ENCODE data around the gene ITCH. TPM values are rescaled to one million over a fixed set of nuclear protein-coding genes. Genes with fewer than 3 reads are reported as not detected.
A peak's percentile ranks its signal among the peaks of the same experiment; 100 is the strongest.

The ITCH gene
- total and polyA plus RNA-seq, 9 of the 15 experiments (the other 6 are each of a cell fraction or from before 2014, with no cell fraction given), result 7.5 to 53.0 (median 22.9) TPM

GRCh38 chr20:34316196-34316814 lies 46.8 kb upstream of the ITCH start (continued):
- TF ChIP-seq SMARCC2 (IDR thresholded peaks at IDR 0.05; ENCODE audit: low read depth) (no peak), SNAPC5 (CRISPR knock-in tag; IDR thresholded peaks at IDR 0.05) (no peak), FOXO4 (CRISPR knock-in tag; IDR thresholded peaks at IDR 0.05) (no peak), ZNF561 (CRISPR knock-in tag; conservative IDR thresholded peaks at IDR 0.05) (no peak), MNT (conservative IDR thresholded peaks at IDR 0.05) (0 out of 4 replicates have a peak, but pooled peaks of 1 of the 2 experiments have one; percentile 41), ZNF511 (CRISPR knock-in tag; IDR thresholded peaks at IDR 0.05) (no peak), ZBTB34 (CRISPR knock-in tag; IDR thresholded peaks at IDR 0.05) (no peak), SNRNP70 (optimal IDR thresholded peaks at IDR 0.05; ENCODE audit: low read depth, low read length) (no peak), ZNF431 (CRISPR knock-in tag; IDR thresholded peaks at IDR 0.05) (no peak), EHMT2 (IDR thresholded peaks at IDR 0.05) (peak; percentile 70; the same call in 1 of the 2 replicates), WHSC1 (IDR thresholded peaks at IDR 0.05; ENCODE audit: low read length) (no peak), ZNF778 (CRISPR knock-in tag; IDR thresholded peaks at IDR 0.05) (no peak), ZNF395 (CRISPR knock-in tag; IDR thresholded peaks at IDR 0.05) (peak; percentile 47; the same call in 1 of the 2 replicates), EP400 (IDR thresholded peaks at IDR 0.05) (peak; percentile 47; the same call in 1 of the 2 replicates), THAP12 (CRISPR knock-in tag; IDR thresholded peaks at IDR 0.05) (no peak), CREB5 (CRISPR knock-in tag; IDR thresholded peaks at IDR 0.05) (no peak), RBM34 (IDR thresholded peaks at IDR 0.05; ENCODE audit: borderline replicate concordance, insufficient read depth, low read length) (no peak)
